Progenitor cell of endocrine pancreas (in vitro differentiated cells): ENCODE results near the gene ERBB2. TPM values are rescaled to one million over a fixed set of nuclear protein-coding genes. Genes with fewer than 3 reads are reported as not detected.

Experiments
- DNase-seq: peaks from one replicate; pipeline ENCODE4 v3.0.0; 2021; ENCODE audit warnings: low spot score; ENCODE audit not compliant: unreplicated experiment
- H3K27ac Mint-ChIP-seq: 2 replicates; pipeline ENCODE4 v1.8.0; 2021; ENCODE audit warnings: mild to moderate bottlenecking, moderate library complexity, mixed read lengths
- H3K27me3 Mint-ChIP-seq: 2 replicates; pipeline ENCODE4 v1.8.0; 2021; ENCODE audit warnings: mixed read lengths
- H3K36me3 Mint-ChIP-seq: 2 replicates; pipeline ENCODE4 v1.8.0; 2022; ENCODE audit warnings: mixed read lengths; ENCODE audit not compliant: insufficient read depth
- H3K4me1 Mint-ChIP-seq: 2 replicates; pipeline ENCODE4 v1.8.0; 2021; ENCODE audit warnings: low read depth, mixed read lengths
- H3K4me3 Mint-ChIP-seq: 2 replicates; pipeline ENCODE4 v1.8.0; 2021; ENCODE audit warnings: low read depth, mild to moderate bottlenecking, moderate library complexity, mixed read lengths
- H3K9me3 Mint-ChIP-seq: 2 replicates; pipeline ENCODE4 v1.8.0; 2021; ENCODE audit warnings: low read depth, mixed read lengths
- CTCF ChIP-seq: fragments of 200-600 bp; sonication (generic); IDR thresholded peaks from one replicate; pipeline ENCODE4 v1.5.0; 2021; ENCODE audit warnings: antibody characterized with exemption, mild to moderate bottlenecking; ENCODE audit not compliant: unreplicated experiment
- total RNA-seq: library from RNA; stranded (reverse); gene quantifications from 2 replicates; pipeline ENCODE4 v1.2.1, GENCODE V29; 2021

Gene ERBB2
- total RNA-seq, 1 donor from 2014 or later: 152 TPM

- peak overlapping the region; percentile 82 for H3K27ac Mint-ChIP-seq
Observed at GRCh38 chr17:39729280-39729851, 29.5 kb downstream of the ERBB2 start.

GRCh38 chr17:39730095-39730921 lies 30.4 kb downstream of the ERBB2 start, which contains the start of gene MIEN1:
Gene MIEN1, minus strand, starts transcription at chr17:39730532. Its CDS starts 37 bp downstream, at chr17:39730495.
- DNase-seq: peak; percentile 96
- H3K4me3 Mint-ChIP-seq: peak within 1 kb of the TSS; percentile 85
- peaks cover 6% of the 10 kb centered on the region for H3K36me3 Mint-ChIP-seq
- peaks cover 6% of the 10 kb centered on the region for H3K27me3 Mint-ChIP-seq
- H3K9me3 Mint-ChIP-seq: no peaks in the 10 kb centered on the region
- peaks cover 6% of the 10 kb centered on the region for H3K4me1 Mint-ChIP-seq
- TF ChIP-seq CTCF: peak; percentile 92
- peak within 1 kb of the TSS; percentile 86 for H3K27ac Mint-ChIP-seq

More at GRCh38 chr17:39729280-39729851, 29.5 kb downstream of the ERBB2 start:
- no peak for DNase-seq
- peaks cover 9% of the 10 kb centered on the region for H3K36me3 Mint-ChIP-seq
- no peaks in the 10 kb centered on the region for H3K9me3 Mint-ChIP-seq
- TF ChIP-seq CTCF: no peak
- H3K4me3 Mint-ChIP-seq: peak overlapping the region; percentile 85
- H3K4me1 Mint-ChIP-seq: peaks cover 6% of the 10 kb centered on the region
- peaks cover 3% of the 10 kb centered on the region for H3K27me3 Mint-ChIP-seq

- peaks cover 1% of the 10 kb centered on the region for H3K36me3 Mint-ChIP-seq
- no peak for TF ChIP-seq CTCF
- no peak for DNase-seq
- H3K27ac Mint-ChIP-seq: no peak overlapping the region
- H3K27me3 Mint-ChIP-seq: peaks cover 16% of the 10 kb centered on the region
- peaks cover 22% of the 10 kb centered on the region for H3K4me1 Mint-ChIP-seq
- H3K9me3 Mint-ChIP-seq: no peaks in the 10 kb centered on the region
- H3K4me3 Mint-ChIP-seq: peak overlapping the region; percentile 6
Observed at GRCh38 chr17:39732586-39732985, 32.7 kb downstream of the ERBB2 start.

GRCh38 chr17:39735882-39736281 lies 36.0 kb downstream of the ERBB2 start:
- no peak overlapping the region for H3K27ac Mint-ChIP-seq
- peaks cover 16% of the 10 kb centered on the region for H3K27me3 Mint-ChIP-seq
- H3K36me3 Mint-ChIP-seq: no peaks in the 10 kb centered on the region
- no peak overlapping the region for H3K4me3 Mint-ChIP-seq
- no peaks in the 10 kb centered on the region for H3K9me3 Mint-ChIP-seq
- no peak for DNase-seq
- no peak for TF ChIP-seq CTCF
- peaks cover 36% of the 10 kb centered on the region for H3K4me1 Mint-ChIP-seq

- no peaks in the 10 kb centered on the region for H3K36me3 Mint-ChIP-seq
- H3K27ac Mint-ChIP-seq: peak overlapping the region; percentile 85
- H3K4me3 Mint-ChIP-seq: peak overlapping the region; percentile 67
- peaks cover 16% of the 10 kb centered on the region for H3K27me3 Mint-ChIP-seq
- no peak for DNase-seq
- no peak for TF ChIP-seq CTCF
- peaks cover 38% of the 10 kb centered on the region for H3K4me1 Mint-ChIP-seq
- no peaks in the 10 kb centered on the region for H3K9me3 Mint-ChIP-seq
Observed at GRCh38 chr17:39736319-39737165, 36.7 kb downstream of the ERBB2 start.
